Daoy (cell line): ENCODE measurements around the gene PTPN18. TPM values are rescaled to one million over a fixed set of nuclear protein-coding genes. Genes with fewer than 3 reads are reported as not detected.
A peak's percentile ranks its signal among the peaks of the same experiment; 100 is the strongest.
"Not testable (repeated sequence)": the region's sequence is repeated elsewhere in the genome, so short reads cannot be mapped to it uniquely, and the experiment has no call there.

Experiments
- DNase-seq: peaks from one replicate; pipeline ENCODE4 v3.0.0-alpha.2; 2015; ENCODE audit warnings: low read depth
- total RNA-seq: library from RNA; depleted of rRNA; stranded (reverse); fragments of >200 nt; shearing (Covaris generic); gene quantifications from 2 replicates; pipeline ENCODE4 v1.2.3, GENCODE V29; 2014; rRNA removed

The PTPN18 gene
- total RNA-seq, result 7.1 and 18.0 TPM in 2 replicates

GRCh38 chr2:130355578-130356431 is at the start of gene PTPN18:
PTPN18 (plus strand) TSS chr2:130356056; CDS start chr2:130356108, 52 bp downstream.
- peak; percentile 91 for DNase-seq

GRCh38 chr2:130307850-130308249 is 48.0 kb upstream of the PTPN18 start:
- DNase-seq, result no peak

- DNase-seq, result no peak
These were observed 45.0 kb upstream of the PTPN18 start for GRCh38 chr2:130310881-130311280.

- no peak for DNase-seq
These were observed 42.0 kb upstream of the PTPN18 start for GRCh38 chr2:130313812-130314334.

- no peak for DNase-seq
These were observed 41.5 kb upstream of the PTPN18 start for GRCh38 chr2:130314377-130314776.

GRCh38 chr2:130316596-130316995 is 39.3 kb upstream of the PTPN18 start:
- DNase-seq, result no peak

- no peak for DNase-seq
These were observed 37.0 kb upstream of the PTPN18 start for GRCh38 chr2:130318906-130319305.

- no peak for DNase-seq
These were observed 36.3 kb upstream of the PTPN18 start for GRCh38 chr2:130319536-130319935.

- peak; percentile 88 for DNase-seq
These were observed 27.9 kb upstream of the PTPN18 start for GRCh38 chr2:130327703-130328527.

- DNase-seq, result peak; percentile 45
These were observed 27.1 kb upstream of the PTPN18 start for GRCh38 chr2:130328710-130329109.

GRCh38 chr2:130332271-130333073 is 23.4 kb upstream of the PTPN18 start:
- peak; percentile 84 for DNase-seq

GRCh38 chr2:130333253-130333652 is 22.6 kb upstream of the PTPN18 start:
- not testable (repeated sequence) for DNase-seq

- no peak for DNase-seq
These were observed 21.8 kb upstream of the PTPN18 start for GRCh38 chr2:130334026-130334425.

GRCh38 chr2:130335226-130335625 is 20.6 kb upstream of the PTPN18 start:
- DNase-seq, result no peak

GRCh38 chr2:130336150-130336876 is 19.5 kb upstream of the PTPN18 start:
- no peak for DNase-seq

- no peak for DNase-seq
These were observed 18.8 kb upstream of the PTPN18 start for GRCh38 chr2:130336877-130337734.

- peak; percentile 59 for DNase-seq
These were observed 18.0 kb upstream of the PTPN18 start for GRCh38 chr2:130337735-130338325.

- DNase-seq, result no peak
These were observed 17.0 kb upstream of the PTPN18 start for GRCh38 chr2:130338793-130339345.
